Measurements from ENCODE around the gene HAPSTR1. TPM values are rescaled to one million over a fixed set of nuclear protein-coding genes. Genes with fewer than 3 reads are reported as not detected.

The HAPSTR1 gene
- total and polyA plus RNA-seq, 2 experiments from 2014 or later = 9.5 to 66.0 TPM

- TF ChIP-seq REST (IDR thresholded peaks at IDR 0.05; ENCODE audit: unreplicated experiment) (no peak), JUNB (IDR thresholded peaks at IDR 0.05; ENCODE audit: unreplicated experiment) (no peak), EZH2phosphoT487 (IDR thresholded peaks at IDR 0.05; ENCODE audit: unreplicated experiment) (no peak), NANOG (IDR thresholded peaks at IDR 0.05; ENCODE audit: borderline replicate concordance) (no peak), STAT1 (IDR thresholded peaks at IDR 0.05; ENCODE audit: unreplicated experiment) (no peak), POLR2AphosphoS5 (IDR thresholded peaks at IDR 0.05; ENCODE audit: low read depth) (no peak), CREB1 (CRISPR knock-in tag; IDR thresholded peaks at IDR 0.05; ENCODE audit: low read depth) (no peak), ZNF114 (CRISPR knock-in tag; IDR thresholded peaks at IDR 0.05) (no peak), ZNF331 (CRISPR knock-in tag; IDR thresholded peaks at IDR 0.05; ENCODE audit: low read depth) (no peak)
Measured at GRCh38 chr16:9068886-9069285, 22.6 kb upstream of the HAPSTR1 start (continued).

- Histone ChIP-seq H3K79me2 (replicated peaks; ENCODE audit: insufficient read depth) (no peaks in the 10 kb centered on the region), H2AFZ (peak overlapping the region; percentile 80), H3K4me3 (no peak overlapping the region), H3K4me1 (ENCODE audit: insufficient read depth) (no peaks in the 10 kb centered on the region), H3K27me3 (ENCODE audit: insufficient read depth) (no peaks in the 10 kb centered on the region), H3K27ac (ENCODE audit: low read depth) (no peak overlapping the region), H3K9me2 (ENCODE audit: insufficient read depth) (no peaks in the 10 kb centered on the region), H3K36me3 (ENCODE audit: insufficient read depth) (no peaks in the 10 kb centered on the region), H4K20me1 (replicated peaks; ENCODE audit: insufficient read depth) (no peaks in the 10 kb centered on the region), H3K4me2 (no peak overlapping the region), H3F3A (replicated peaks; ENCODE audit: low read depth) (no peaks in the 10 kb centered on the region)
- Mint-ChIP-seq H3K36me3 (ENCODE audit: low read depth) (no peaks in the 10 kb centered on the region), H3K9me3 (no peaks in the 10 kb centered on the region; the same call in 2 of the 3 replicates), H3K4me1 (peaks cover 5% of the 10 kb centered on the region), H3K27ac (no peak overlapping the region), H3K4me3 (no peak overlapping the region), H3K27me3 (ENCODE audit: insufficient read depth, low read depth, poor library complexity) (peaks cover 7% of the 10 kb centered on the region)
- no peak for TF ChIP-seq ETS1 (IDR thresholded peaks at IDR 0.05)
- TF ChIP-seq ZNF331 (CRISPR knock-in tag; IDR thresholded peaks at IDR 0.05; ENCODE audit: low read depth) = no peak
- no peak for TF ChIP-seq NANOG (IDR thresholded peaks at IDR 0.05; ENCODE audit: borderline replicate concordance)
- no peak for TF ChIP-seq CTCF (conservative IDR thresholded peaks at IDR 0.05; ENCODE audit: low read depth in 2 of 2)
- ATAC-seq (no peak), DNase-seq (ENCODE audit: low spot score) (no peak)
Measured at GRCh38 chr16:9070254-9070653, 21.2 kb upstream of the HAPSTR1 start.
